NCI-H2107 (cell line): ENCODE results near the gene SUN5.
"Not testable (repeated sequence)": the region's sequence is repeated elsewhere in the genome, so short reads cannot be mapped to it uniquely, and the experiment has no call there.

Source experiments
- DNase-seq: peaks from one replicate; lab custom pipeline; 2025; lab: John Stamatoyannopoulos, UW

SUN5 gene

GRCh38 chr20:32965115-32965514, 39.1 kb downstream of the SUN5 start:
- no peak for DNase-seq

- DNase-seq, result no peak
Observed at GRCh38 chr20:32964575-32964974, 39.7 kb downstream of the SUN5 start.

- no peak for DNase-seq
Observed at GRCh38 chr20:32963176-32963575, 41.1 kb downstream of the SUN5 start.

- not testable (repeated sequence) for DNase-seq
Observed at GRCh38 chr20:32962646-32963045, 41.6 kb downstream of the SUN5 start.

GRCh38 chr20:32962053-32962452, 42.2 kb downstream of the SUN5 start:
- no peak for DNase-seq

GRCh38 chr20:32960849-32961731, 43.1 kb downstream of the SUN5 start:
- DNase-seq, result no peak

- no peak for DNase-seq
Observed at GRCh38 chr20:32960222-32960518, 44.1 kb downstream of the SUN5 start.

GRCh38 chr20:32959351-32960221, 44.6 kb downstream of the SUN5 start:
- no peak for DNase-seq

- DNase-seq, result no peak
Observed at GRCh38 chr20:32958574-32958973, 45.7 kb downstream of the SUN5 start.

- no peak for DNase-seq
Observed at GRCh38 chr20:32957459-32957858, 46.8 kb downstream of the SUN5 start.

GRCh38 chr20:32950539-32950938, 53.7 kb downstream of the SUN5 start:
- not testable (repeated sequence) for DNase-seq

- no peak for DNase-seq
Observed at GRCh38 chr20:32946629-32947028, 57.6 kb downstream of the SUN5 start.

- no peak for DNase-seq
Observed at GRCh38 chr20:32945710-32946221, 58.5 kb downstream of the SUN5 start.

- DNase-seq, result no peak
Observed at GRCh38 chr20:32943490-32944052, 60.7 kb downstream of the SUN5 start.

- no peak for DNase-seq
Observed at GRCh38 chr20:32941155-32941885, 62.9 kb downstream of the SUN5 start.

GRCh38 chr20:32934580-32934979, 69.7 kb downstream of the SUN5 start:
- no peak for DNase-seq
